Spinal cord (tissue), 10 donors: ENCODE data around the gene METTL16. TPM values are rescaled to one million over a fixed set of nuclear protein-coding genes. Genes with fewer than 3 reads are reported as not detected.
A peak's percentile ranks its signal among the peaks of the same experiment; 100 is the strongest.
"Not testable (repeated sequence)": the region's sequence is repeated elsewhere in the genome, so short reads cannot be mapped to it uniquely, and the experiment has no call there.

Experiments used
- DNase-seq, 6 donors: peaks; one replicate each; pipeline versions ENCODE4 v3.0.0 to v3.0.0-alpha.2; 2013 to 2015; ENCODE audit warnings: low spot score in 6 of 6, low read depth in 4 of 6
- H3K27ac ChIP-seq: one replicate; pipeline ENCODE4 v1.5.1; 2013; ENCODE audit warnings: low read depth, low read length, control low read depth
- H3K27me3 ChIP-seq: one replicate; pipeline ENCODE4 v1.6.1; 2013; ENCODE audit warnings: low read length; ENCODE audit not compliant: control insufficient read depth, insufficient read depth
- H3K36me3 ChIP-seq: one replicate; pipeline ENCODE4 v1.6.1; 2013; ENCODE audit warnings: low read length; ENCODE audit not compliant: control insufficient read depth, insufficient read depth
- H3K4me1 ChIP-seq: one replicate; pipeline ENCODE4 v1.6.1; 2013; ENCODE audit warnings: low read length; ENCODE audit not compliant: control insufficient read depth, insufficient read depth
- H3K4me3 ChIP-seq: one replicate; pipeline ENCODE4 v1.5.1; 2013; ENCODE audit warnings: low read depth, low read length, control low read depth
- H3K9me3 ChIP-seq: one replicate; pipeline ENCODE4 v1.6.1; 2013; ENCODE audit warnings: low read length; ENCODE audit not compliant: control insufficient read depth, insufficient read depth
- WGBS: methylation state at CpG from one replicate; pipeline ENCODE4 v1.1.5; 2013; ENCODE audit warnings: missing lambda C conversion rate; ENCODE audit not compliant: insufficient coverage; 5-methylcytosine and 5-hydroxymethylcytosine counted together
- long read RNA-seq, 4 donors: transcript quantifications; one replicate each; lab custom pipeline, GENCODE V29; 2026
- polyA plus RNA-seq, 2 donors: library from polyadenylated mRNA; unstranded; fragments of 120-200 nt; gene quantifications; one replicate each; pipeline ENCODE4 v1.2.1, GENCODE V29; 2013; ENCODE audit not compliant: insufficient read length in 2 of 2
- total RNA-seq, 2 donors: library from RNA; depleted of rRNA in 1 of 2; stranded (reverse); fragments of 120-200 nt in 1 of 2; fragments of >200 nt in 1 of 2; gene quantifications; one replicate each; pipeline versions ENCODE4 v1.2.3 to v1.2.4, GENCODE V29; 2013 to 2014
- donor health status: healthy.

METTL16 gene, protein sequence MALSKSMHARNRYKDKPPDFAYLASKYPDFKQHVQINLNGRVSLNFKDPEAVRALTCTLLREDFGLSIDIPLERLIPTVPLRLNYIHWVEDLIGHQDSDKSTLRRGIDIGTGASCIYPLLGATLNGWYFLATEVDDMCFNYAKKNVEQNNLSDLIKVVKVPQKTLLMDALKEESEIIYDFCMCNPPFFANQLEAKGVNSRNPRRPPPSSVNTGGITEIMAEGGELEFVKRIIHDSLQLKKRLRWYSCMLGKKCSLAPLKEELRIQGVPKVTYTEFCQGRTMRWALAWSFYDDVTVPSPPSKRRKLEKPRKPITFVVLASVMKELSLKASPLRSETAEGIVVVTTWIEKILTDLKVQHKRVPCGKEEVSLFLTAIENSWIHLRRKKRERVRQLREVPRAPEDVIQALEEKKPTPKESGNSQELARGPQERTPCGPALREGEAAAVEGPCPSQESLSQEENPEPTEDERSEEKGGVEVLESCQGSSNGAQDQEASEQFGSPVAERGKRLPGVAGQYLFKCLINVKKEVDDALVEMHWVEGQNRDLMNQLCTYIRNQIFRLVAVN
- total RNA-seq (10 to 100 TPM; 20.6 to 23.9 TPM), polyA plus RNA-seq (10 to 100 TPM; 25.6 to 28.2 TPM)
- long read RNA-seq, donor 1, full-length matches to known transcripts, result 1 of 1 reads
- long read RNA-seq, donor 1, partial matches to known transcripts, result 0 of 1 reads
- long read RNA-seq, donor 1, other reads (novel, unspliced or antisense), result 0 of 1 reads
- long read RNA-seq, donor 2, result 0 reads
- long read RNA-seq, donor 3, full-length matches to known transcripts, result 2 of 2 reads
- long read RNA-seq, donor 3, partial matches to known transcripts, result 0 of 2 reads
- long read RNA-seq, donor 3, other reads (novel, unspliced or antisense), result 0 of 2 reads
- long read RNA-seq, donor 4, full-length matches to known transcripts, result 1 of 7 reads
- long read RNA-seq, donor 4, partial matches to known transcripts, result 6 of 7 reads
- long read RNA-seq, donor 4, other reads (novel, unspliced or antisense), result 0 of 7 reads

DNA sequence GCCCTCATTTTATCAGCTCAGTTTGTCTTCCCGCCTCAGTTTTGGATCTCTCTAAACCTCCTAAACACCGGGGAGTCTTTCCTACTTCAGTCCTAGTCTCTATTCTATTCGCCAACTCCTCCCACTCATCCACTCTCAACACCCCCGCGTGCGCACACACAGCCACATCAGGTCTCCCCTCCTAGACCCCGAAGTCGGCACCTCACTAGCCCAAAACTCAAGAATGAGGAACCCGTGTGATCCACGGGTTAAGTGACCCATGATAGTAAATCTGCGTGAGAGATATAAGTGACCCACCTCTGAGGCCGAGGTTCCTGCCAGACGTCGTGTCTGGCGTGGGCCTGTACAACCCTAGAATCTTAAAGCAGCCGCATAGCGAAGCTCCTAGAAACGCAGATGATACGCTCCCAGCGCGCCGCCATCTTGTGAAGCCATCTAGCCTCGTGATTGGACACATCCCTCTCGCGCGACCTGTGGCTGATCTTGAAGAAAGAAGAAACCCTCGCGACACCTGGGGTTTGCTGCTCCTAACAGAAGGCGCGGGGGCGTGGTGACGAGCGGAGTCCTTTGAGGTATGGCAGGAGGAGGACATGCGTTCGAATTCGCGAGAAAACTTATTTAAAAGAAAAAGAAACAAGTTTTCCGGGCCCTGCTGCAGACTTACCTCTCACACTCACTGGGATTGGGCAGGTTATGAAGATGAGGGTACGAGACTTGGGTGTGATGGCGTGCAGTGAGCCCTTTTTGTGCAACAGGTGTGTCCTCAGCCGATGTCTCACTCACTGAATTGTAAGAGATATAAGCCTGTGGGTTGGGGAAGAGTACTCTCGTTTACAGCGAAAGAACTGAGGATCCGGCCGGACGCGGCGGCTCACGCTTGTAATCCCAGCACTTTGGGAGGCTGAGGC lies at the start of gene METTL16:
Gene METTL16 (minus strand): TSS at position 427 of the 908 bp plus-strand sequence. CDS start 9,557 bp downstream, outside the sequence.
- Histone ChIP-seq H3K36me3 (no peaks in the 10 kb centered on the region), H3K27ac (peak within 1 kb of the TSS; percentile 96), H3K9me3 (no peaks in the 10 kb centered on the region), H3K27me3 (no peaks in the 10 kb centered on the region), H3K4me1 (peaks cover 16% of the 10 kb centered on the region), H3K4me3 (peak within 1 kb of the TSS; percentile 87)
- WGBS, result 0% methylated on average over 33 of the region's 49 CpGs
- peak; percentile 92 to 100 (median 98) for DNase-seq

DNA sequence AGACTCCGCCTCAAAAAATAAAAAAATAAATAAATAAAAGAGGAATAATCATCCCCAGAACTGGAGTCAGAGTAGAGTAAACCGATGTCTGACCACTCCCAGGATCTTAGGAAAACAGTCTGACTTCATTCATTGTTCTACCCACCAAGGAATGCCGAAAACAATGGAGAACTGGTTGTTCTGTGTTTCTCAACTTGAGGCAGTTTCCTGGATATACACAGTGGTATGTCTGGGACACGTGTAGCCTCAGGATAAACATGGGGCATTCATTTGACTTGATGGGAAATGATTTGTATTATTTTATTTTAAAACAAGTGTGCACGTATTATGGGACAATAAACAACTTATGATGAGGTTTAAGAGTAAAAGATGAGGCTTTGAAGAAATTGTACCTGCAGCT lies 49.0 kb upstream of the METTL16 start:
- no peaks in the 10 kb centered on the region for H3K4me1 ChIP-seq
- no CpG with 5 or more reads among the region's 5 CpGs for WGBS
- H3K27ac ChIP-seq, result no peak overlapping the region
- H3K36me3 ChIP-seq, result no peaks in the 10 kb centered on the region
- no peak overlapping the region for H3K4me3 ChIP-seq
- no peak for DNase-seq
- H3K9me3 ChIP-seq, result no peaks in the 10 kb centered on the region
- no peaks in the 10 kb centered on the region for H3K27me3 ChIP-seq

DNA sequence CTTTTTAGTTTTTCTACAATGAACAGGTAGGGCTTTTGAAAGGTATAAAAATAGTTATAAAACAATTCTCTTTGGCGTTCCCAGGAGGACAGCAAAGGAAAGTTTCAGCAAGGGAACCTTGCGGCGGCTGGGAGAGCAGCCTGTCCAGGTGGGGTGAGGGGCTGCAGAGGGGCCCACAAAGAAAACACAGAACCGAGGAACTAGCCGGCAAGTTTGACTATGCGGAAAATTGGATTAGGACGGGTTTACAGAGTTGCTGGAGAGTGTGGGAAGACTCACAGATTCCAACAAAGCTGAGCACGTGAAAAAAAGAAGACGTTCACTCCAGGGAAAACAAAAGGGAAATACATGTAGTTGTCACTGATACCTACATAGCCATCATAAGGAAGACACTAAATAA lies 40.2 kb upstream of the METTL16 start:
- no peak overlapping the region for H3K27ac ChIP-seq
- no peaks in the 10 kb centered on the region for H3K36me3 ChIP-seq

DNA sequence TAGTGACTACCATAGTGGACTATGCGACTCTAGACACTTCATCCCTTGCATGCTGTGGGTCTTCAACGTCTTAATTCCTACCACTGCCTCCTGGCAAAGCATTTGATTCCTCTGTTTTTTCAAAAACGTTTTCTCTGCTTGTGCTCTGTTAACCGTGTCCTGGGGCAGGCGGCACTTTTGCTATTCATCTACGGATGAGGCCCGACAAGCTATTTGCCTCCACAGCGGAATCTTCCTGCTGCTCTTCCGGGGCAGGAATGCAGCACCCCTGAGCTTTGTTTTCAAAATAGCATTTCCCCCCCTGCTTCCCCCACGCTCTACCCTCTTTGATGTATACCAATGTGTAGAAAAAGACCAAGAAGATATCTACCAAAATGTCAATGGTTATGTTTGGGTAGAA lies 39.8 kb upstream of the METTL16 start:
- peak in 1 of 6 donors; percentile 4 for DNase-seq
- Histone ChIP-seq H3K9me3 (no peaks in the 10 kb centered on the region), H3K36me3 (no peaks in the 10 kb centered on the region), H3K27ac (no peak overlapping the region), H3K27me3 (no peaks in the 10 kb centered on the region), H3K4me3 (no peak overlapping the region), H3K4me1 (no peaks in the 10 kb centered on the region)
- 20% methylated on average over 8 of the region's 10 CpGs for WGBS

More for the DNA sequence above, 40.2 kb upstream of the METTL16 start:
- Histone ChIP-seq H3K4me1 (no peaks in the 10 kb centered on the region), H3K27me3 (no peaks in the 10 kb centered on the region), H3K4me3 (no peak overlapping the region), H3K9me3 (no peaks in the 10 kb centered on the region)
- DNase-seq, result no peak
- WGBS, result 32% methylated on average over 4 of the region's 9 CpGs

DNA sequence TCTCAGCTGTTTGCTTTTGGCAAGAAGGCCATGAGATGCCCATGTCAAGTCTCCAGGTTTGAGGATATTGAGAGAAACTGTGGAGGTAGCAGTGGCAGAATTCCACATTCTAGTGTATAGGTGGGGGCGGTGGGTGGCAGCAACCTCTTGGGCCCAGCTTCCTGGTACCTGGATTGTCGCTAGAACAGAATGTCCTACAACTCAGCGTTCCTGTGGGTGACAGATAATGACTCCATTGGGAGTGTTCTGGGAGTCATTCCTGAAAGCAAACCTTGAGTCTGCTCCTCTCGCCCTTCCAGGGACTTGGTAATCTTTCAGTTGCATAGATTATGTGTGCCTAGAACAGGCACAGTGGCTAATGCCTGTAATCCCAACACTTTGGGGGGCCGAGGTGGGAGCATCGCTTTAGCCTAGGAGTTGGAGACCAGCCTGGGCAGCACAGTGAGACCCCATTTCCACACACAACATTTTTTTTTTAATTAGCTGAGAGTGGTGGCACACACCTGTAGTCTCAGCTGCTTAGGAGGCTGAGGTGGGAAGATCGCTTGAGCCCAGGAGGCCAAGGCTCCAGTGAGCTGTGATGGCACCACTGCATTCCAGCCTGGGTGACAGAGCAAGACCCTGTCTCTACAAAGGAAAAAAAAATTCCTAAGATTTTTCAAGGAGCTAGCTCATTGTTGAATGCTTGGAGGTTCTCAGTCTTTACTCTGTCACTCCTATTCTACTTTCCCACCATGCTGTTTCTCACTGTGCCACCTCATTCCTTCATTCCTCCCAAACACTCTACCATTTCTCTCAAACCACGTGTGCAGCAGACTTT lies 37.9 kb upstream of the METTL16 start:
- Histone ChIP-seq H3K4me3 (no peak overlapping the region), H3K27ac (no peak overlapping the region), H3K27me3 (no peaks in the 10 kb centered on the region), H3K4me1 (no peaks in the 10 kb centered on the region), H3K9me3 (no peaks in the 10 kb centered on the region), H3K36me3 (no peaks in the 10 kb centered on the region)
- 91% methylated on average over 5 of the region's 8 CpGs for whole genome bisulfite sequencing
- DNase-seq, result no peak

DNA sequence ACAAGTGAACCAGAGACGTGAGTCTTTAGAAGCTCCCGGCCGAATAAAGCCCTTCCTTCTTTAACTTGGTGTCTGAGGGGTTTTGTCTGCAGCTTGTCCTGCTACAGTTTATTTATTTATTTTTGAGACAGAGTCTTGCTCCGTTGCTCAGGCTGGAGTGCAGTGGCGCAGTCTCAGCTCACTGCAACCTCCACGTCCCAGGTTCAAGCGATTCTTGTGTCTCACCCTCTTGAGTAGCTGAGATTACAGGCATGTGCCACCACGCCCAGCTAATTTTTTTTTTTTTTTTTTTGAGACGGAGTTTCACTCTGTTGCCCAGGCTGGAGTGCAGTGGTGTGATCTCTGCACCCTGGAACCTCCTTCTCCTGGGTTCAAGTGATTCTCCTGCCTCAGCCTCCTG lies 36.3 kb upstream of the METTL16 start:
- H3K27me3 ChIP-seq, H3K27ac ChIP-seq, H3K4me3 ChIP-seq, H3K9me3 ChIP-seq, H3K4me1 ChIP-seq, DNase-seq, H3K36me3 ChIP-seq: not testable (repeated sequence)
- WGBS, result 70% methylated on average over 5 of the region's 9 CpGs

DNA sequence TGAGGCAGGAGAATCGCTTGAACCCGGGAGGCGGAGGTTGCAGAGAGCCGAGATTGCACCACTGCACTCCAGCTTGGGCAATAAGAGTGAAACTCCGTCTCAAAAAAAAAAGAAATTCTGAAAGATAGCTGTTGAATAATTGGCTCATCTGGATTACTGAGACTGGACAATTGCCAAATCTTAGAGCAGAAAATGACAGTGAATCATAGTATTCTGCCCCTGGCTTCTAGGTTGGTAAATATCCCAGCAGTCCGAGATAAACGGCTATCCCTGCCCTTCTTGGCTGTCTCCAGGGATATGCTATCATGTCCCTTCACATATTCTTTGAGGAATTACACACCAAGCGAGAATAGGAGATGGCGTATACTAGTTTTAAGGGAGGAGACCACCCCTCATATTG lies 35.5 kb upstream of the METTL16 start:
- Histone ChIP-seq H3K36me3 (no peaks in the 10 kb centered on the region), H3K4me1 (peaks cover 2% of the 10 kb centered on the region), H3K9me3 (no peaks in the 10 kb centered on the region), H3K27ac (no peak overlapping the region), H3K27me3 (no peaks in the 10 kb centered on the region), H3K4me3 (no peak overlapping the region)
- DNase-seq, result peak in 1 of 6 donors; percentile 10
- whole genome bisulfite sequencing, result 89% methylated on average over 5 of the region's 9 CpGs

DNA sequence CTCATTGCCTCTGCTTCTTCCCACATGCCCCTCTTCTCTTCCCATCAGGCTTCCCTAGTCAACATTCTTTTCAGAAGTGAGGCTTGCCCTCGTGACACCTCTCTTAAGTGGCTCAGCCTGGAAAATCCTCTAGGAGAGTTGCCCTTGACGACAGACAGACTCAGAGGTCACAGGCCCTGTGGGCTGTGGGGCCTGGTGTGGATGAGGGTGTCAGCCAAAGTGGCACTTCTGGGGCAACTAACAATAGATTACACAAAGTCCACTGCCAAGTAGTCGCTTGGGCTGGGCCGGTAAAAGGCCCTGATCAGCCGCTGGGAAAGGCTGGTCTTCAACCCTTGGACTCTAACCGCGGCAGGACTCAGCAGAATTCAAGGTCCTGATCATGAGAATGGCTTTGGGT lies 33.7 kb upstream of the METTL16 start:
- Histone ChIP-seq H3K36me3 (no peaks in the 10 kb centered on the region), H3K27ac (no peak overlapping the region), H3K4me1 (peaks cover 2% of the 10 kb centered on the region), H3K27me3 (no peaks in the 10 kb centered on the region), H3K9me3 (no peaks in the 10 kb centered on the region), H3K4me3 (no peak overlapping the region)
- no peak for DNase-seq
- WGBS, result 73% methylated on average over 7 of the region's 7 CpGs
